Caco-2 (cell line): ENCODE measurements around the gene NHERF2. TPM values are rescaled to one million over a fixed set of nuclear protein-coding genes. Genes with fewer than 3 reads are reported as not detected.

Experiments
- BruUV-seq: library from RNA; stranded (reverse); fragments of 400-500 nt; replicated peaks from 2 replicates; lab custom pipeline; 2021; lab: Mats Ljungman, UMichigan
- CTCF ChIA-PET: fragments of 300-600 bp; sonication (Branson Sonifier 250); formaldehyde crosslinking; loops from one replicate; lab custom pipeline; 2022; ENCODE audit warnings: antibody characterized with exemption; lab: Charles Lee
- POLR2A ChIA-PET: fragments of 300-600 bp; sonication (Branson Sonifier 250); formaldehyde crosslinking; loops from one replicate; lab custom pipeline; 2022; ENCODE audit warnings: antibody characterized with exemption; lab: Charles Lee
- DNase-seq, 2 experiments: peaks; one replicate each; pipeline versions ENCODE4 v3.0.0 to v3.0.0-alpha.2; 2020 to 2022
- H3K27me3 ChIP-seq: replicated peaks from 2 replicates; pipeline ENCODE4 v1.6.0; 2011; ENCODE audit warnings: low read length; ENCODE audit not compliant: control insufficient read depth, insufficient read depth
- H3K36me3 ChIP-seq: 2 replicates; pipeline ENCODE4 v1.5.1; 2011; ENCODE audit warnings: low read length; ENCODE audit not compliant: control insufficient read depth, insufficient read depth
- H3K4me1 ChIP-seq: fragments of 250-450 bp; sonication (Bioruptor Pico); 2 replicates; pipeline ENCODE4 v1.5.1; 2020; ENCODE audit warnings: mild to moderate bottlenecking
- H3K4me3 ChIP-seq: 2 replicates; pipeline ENCODE4 v1.5.1; 2011; ENCODE audit warnings: low read depth, mild to moderate bottlenecking, control low read depth, low read length
- H3K9me3 ChIP-seq: fragments of 250-450 bp; sonication (Bioruptor Pico); 2 replicates; pipeline ENCODE4 v1.5.1; 2020; ENCODE audit warnings: mild to moderate bottlenecking, moderate library complexity
- H3K27ac Mint-ChIP-seq: one replicate; pipeline ENCODE4 v1.8.0; 2022; ENCODE audit warnings: mixed read lengths; ENCODE audit not compliant: unreplicated experiment
- H3K27me3 Mint-ChIP-seq: one replicate; pipeline ENCODE4 v1.8.0; 2022; ENCODE audit warnings: mixed read lengths; ENCODE audit not compliant: insufficient read depth, unreplicated experiment
- H3K36me3 Mint-ChIP-seq: one replicate; pipeline ENCODE4 v1.8.0; 2022; ENCODE audit warnings: mild to moderate bottlenecking, mixed read lengths; ENCODE audit not compliant: insufficient read depth, unreplicated experiment
- H3K4me1 Mint-ChIP-seq: one replicate; pipeline ENCODE4 v1.8.0; 2022; ENCODE audit warnings: low read depth, mixed read lengths; ENCODE audit not compliant: unreplicated experiment
- H3K4me3 Mint-ChIP-seq: one replicate; pipeline ENCODE4 v1.8.0; 2022; ENCODE audit warnings: mild to moderate bottlenecking, moderate library complexity, mixed read lengths; ENCODE audit not compliant: unreplicated experiment
- H3K9me3 Mint-ChIP-seq: one replicate; pipeline ENCODE4 v1.8.0; 2022; ENCODE audit warnings: mixed read lengths; ENCODE audit not compliant: unreplicated experiment
- CTCF ChIP-seq, 2 experiments: fragments of 200-600 bp in 1 of 2; IDR thresholded peaks; 1 replicate in 1 of 2; 2 replicates in 1 of 2; pipeline versions ENCODE4 v1.5.1 to v1.8.0; 2011 to 2022; ENCODE audit warnings: antibody characterized with exemption in 1 of 2, control low read depth in 1 of 2, inconsistent platforms in 1 of 2, low read depth in 1 of 2, low read length in 1 of 2, mild to moderate bottlenecking in 1 of 2, moderate library complexity in 1 of 2; ENCODE audit not compliant: insufficient read depth in 1 of 2, severe bottlenecking in 1 of 2, unreplicated experiment in 1 of 2
- intact Hi-C: fragments of 100-400 bp; cut with micrococcal nuclease; formaldehyde crosslinking; loops from one replicate; pipeline ENCODE4 v1.10.0; 2022; ENCODE audit not compliant: unreplicated experiment
- total RNA-seq: library from RNA; stranded (reverse); gene quantifications from 2 replicates; pipeline ENCODE4 v1.2.3, GENCODE V29; 2022

Gene NHERF2
- total RNA-seq, 1 experiment from 2014 or later = 26.6 TPM

- BruUV-seq = no TSS peak
- no peak overlapping the region for H3K4me3 ChIP-seq
- TF ChIP-seq CTCF (IDR thresholded peaks at IDR 0.05; ENCODE audit: insufficient read depth in 1 of 2, low read depth in 1 of 2, low read length in 1 of 2, severe bottlenecking in 1 of 2, unreplicated experiment in 1 of 2) = no peak
- peaks cover 2% of the 10 kb centered on the region for H3K36me3 ChIP-seq
- no peaks in the 10 kb centered on the region for H3K9me3 Mint-ChIP-seq
- H3K4me3 Mint-ChIP-seq = no peak overlapping the region
- intact Hi-C loops = no loop called here
- H3K4me1 Mint-ChIP-seq = no peaks in the 10 kb centered on the region
- H3K27ac Mint-ChIP-seq = no peak overlapping the region
- H3K27me3 ChIP-seq = no peaks in the 10 kb centered on the region
- H3K9me3 ChIP-seq = no peaks in the 10 kb centered on the region
- ChIA-PET POLR2A (no interaction called here), CTCF (no interaction called here)
- no peaks in the 10 kb centered on the region for H3K27me3 Mint-ChIP-seq
- peaks cover 13% of the 10 kb centered on the region for H3K36me3 Mint-ChIP-seq
- no peaks in the 10 kb centered on the region for H3K4me1 ChIP-seq
- no peak for DNase-seq
Measured at GRCh38 chr16:2062801-2063200, 36.1 kb downstream of the NHERF2 start.

GRCh38 chr16:2063861-2064260, 37.2 kb downstream of the NHERF2 start:
- ChIA-PET CTCF (no interaction called here), POLR2A (no interaction called here)
- no peak overlapping the region for H3K4me3 Mint-ChIP-seq
- BruUV-seq = no TSS peak
- H3K27ac Mint-ChIP-seq = no peak overlapping the region
- H3K9me3 Mint-ChIP-seq = no peaks in the 10 kb centered on the region
- H3K4me3 ChIP-seq = no peak overlapping the region
- H3K36me3 ChIP-seq = peaks cover 2% of the 10 kb centered on the region
- no peaks in the 10 kb centered on the region for H3K27me3 Mint-ChIP-seq
- TF ChIP-seq CTCF (IDR thresholded peaks at IDR 0.05; ENCODE audit: insufficient read depth in 1 of 2, low read depth in 1 of 2, low read length in 1 of 2, severe bottlenecking in 1 of 2, unreplicated experiment in 1 of 2) = no peak
- H3K27me3 ChIP-seq = no peaks in the 10 kb centered on the region
- no peak for DNase-seq
- no peaks in the 10 kb centered on the region for H3K9me3 ChIP-seq
- H3K36me3 Mint-ChIP-seq = peaks cover 7% of the 10 kb centered on the region
- H3K4me1 ChIP-seq = no peaks in the 10 kb centered on the region
- intact Hi-C loops = no loop called here
- no peaks in the 10 kb centered on the region for H3K4me1 Mint-ChIP-seq

- Mint-ChIP-seq H3K36me3 (peaks cover 7% of the 10 kb centered on the region), H3K27me3 (no peaks in the 10 kb centered on the region), H3K27ac (no peak overlapping the region), H3K4me1 (no peaks in the 10 kb centered on the region), H3K9me3 (no peaks in the 10 kb centered on the region), H3K4me3 (no peak overlapping the region)
- H3K9me3 ChIP-seq = no peaks in the 10 kb centered on the region
- CTCF ChIA-PET = interaction anchor here (0.7 kb wide), 1 partner anchor 397 kb away, joined by 8 read pairs; no protein-coding TSS in a partner anchor
- TF ChIP-seq CTCF (IDR thresholded peaks at IDR 0.05; ENCODE audit: insufficient read depth in 1 of 2, low read depth in 1 of 2, low read length in 1 of 2, severe bottlenecking in 1 of 2, unreplicated experiment in 1 of 2) = no peak
- H3K27me3 ChIP-seq = no peaks in the 10 kb centered on the region
- intact Hi-C loops = no loop called here
- H3K4me1 ChIP-seq = no peaks in the 10 kb centered on the region
- no TSS peak for BruUV-seq
- H3K4me3 ChIP-seq = no peak overlapping the region
- POLR2A ChIA-PET = no interaction called here
- H3K36me3 ChIP-seq = peaks cover 2% of the 10 kb centered on the region
- no peak for DNase-seq
Measured at GRCh38 chr16:2064368-2064945, 37.8 kb downstream of the NHERF2 start.
